SK-N-SH (cell line): ENCODE measurements around the gene SGCA. TPM values are rescaled to one million over a fixed set of nuclear protein-coding genes. Genes with fewer than 3 reads are reported as not detected.

Source experiments
- CTCF ChIA-PET: fragments of 300-600, 350-600 bp; formaldehyde crosslinking; extraction: SDS; loops from one replicate; lab custom pipeline; 2021; lab: Yijun Ruan, JAX
- POLR2A ChIA-PET: fragments of 350-600 bp; sonication (Branson Sonifier 250); formaldehyde crosslinking; extraction: SDS; loops from one replicate; lab custom pipeline; 2020; ENCODE audit warnings: antibody characterized with exemption, inconsistent platforms; lab: Yijun Ruan, JAX
- DNase-seq: peaks from one replicate; pipeline ENCODE4 v3.0.0; 2012
- H2AFZ ChIP-seq: fragments of 200-600 bp; sonication (generic); 2 replicates; pipeline ENCODE4 v1.8.1; 2016; ENCODE audit warnings: antibody characterized with exemption, mild to moderate bottlenecking, low read depth
- H3F3A ChIP-seq: fragments of 200-600 bp; sonication (generic); replicated peaks from 2 replicates; pipeline ENCODE3; 2016; ENCODE audit warnings: antibody characterized with exemption, mild to moderate bottlenecking; ENCODE audit not compliant: insufficient read depth
- H3K27ac ChIP-seq, 2 experiments: fragments of 200-500 bp in 1 of 2; fragments of 200-600 bp in 1 of 2; sonication (Bioruptor generic) in 1 of 2; sonication (generic), shearing (Covaris generic) in 1 of 2; 2 replicates each; pipeline versions ENCODE4 v1.5.1 to v1.6.1; 2014 to 2016; ENCODE audit warnings: low read depth in 2 of 2, inconsistent platforms in 1 of 2, low read length in 1 of 2, mild to moderate bottlenecking in 1 of 2, mixed read lengths in 1 of 2
- H3K27me3 ChIP-seq: fragments of 200-600 bp; sonication (generic), shearing (Covaris generic); 2 replicates; pipeline ENCODE4 v1.6.1; 2016; ENCODE audit warnings: mixed run types; ENCODE audit not compliant: insufficient read depth
- H3K36me3 ChIP-seq, 2 experiments: fragments of 200-500 bp in 1 of 2; fragments of 200-600 bp in 1 of 2; sonication (Bioruptor generic) in 1 of 2; sonication (generic) in 1 of 2; replicated peaks in 1 of 2; 2 replicates each; pipeline versions ENCODE3 to v1.5.1; 2014 to 2016; ENCODE audit warnings: low read length in 1 of 2, mild to moderate bottlenecking in 1 of 2; ENCODE audit not compliant: insufficient read depth in 2 of 2, control insufficient read depth in 1 of 2
- H3K4me1 ChIP-seq, 2 experiments: fragments of 200-500 bp in 1 of 2; fragments of 200-600 bp in 1 of 2; sonication (Bioruptor generic) in 1 of 2; sonication (generic), shearing (Covaris generic) in 1 of 2; 2 replicates each; pipeline versions ENCODE4 v1.5.1 to v1.6.1; 2014 to 2016; ENCODE audit warnings: low read depth in 1 of 2, low read length in 1 of 2, mixed run types in 1 of 2; ENCODE audit not compliant: insufficient read depth in 2 of 2, control insufficient read depth in 1 of 2
- H3K4me2 ChIP-seq: fragments of 200-600 bp; sonication (generic), shearing (Covaris generic); 2 replicates; pipeline ENCODE4 v1.6.1; 2017; ENCODE audit warnings: mixed run types
- H3K4me3 ChIP-seq, 2 experiments: fragments of 200-500 bp in 1 of 2; fragments of 200-600 bp in 1 of 2; sonication (Bioruptor generic) in 1 of 2; sonication (generic), shearing (Covaris generic) in 1 of 2; 2 replicates each; pipeline versions ENCODE4 v1.5.1 to v1.8.1; 2014 to 2016; ENCODE audit warnings: low read depth in 2 of 2, inconsistent platforms in 1 of 2, low read length in 1 of 2, mild to moderate bottlenecking in 1 of 2, mixed read lengths in 1 of 2, moderate library complexity in 1 of 2
- H3K79me2 ChIP-seq: fragments of 200-600 bp; sonication (generic); 2 replicates; pipeline ENCODE4 v1.8.1; 2017; ENCODE audit warnings: mild to moderate bottlenecking; ENCODE audit not compliant: insufficient read depth
- H3K9ac ChIP-seq: fragments of 200-600 bp; sonication (generic); 2 replicates; pipeline ENCODE4 v1.6.1; 2017; ENCODE audit warnings: mixed run types
- H3K9me2 ChIP-seq: fragments of 200-600 bp; sonication (generic); 2 replicates; pipeline ENCODE4 v1.6.1; 2017; ENCODE audit warnings: mixed run types
- H3K9me3 ChIP-seq: fragments of 200-600 bp; sonication (generic); 2 replicates; pipeline ENCODE4 v1.6.1; 2017; ENCODE audit warnings: mixed run types, mild to moderate bottlenecking, moderate library complexity
- H4K20me1 ChIP-seq: fragments of 200-600 bp; sonication (generic); 2 replicates; pipeline ENCODE4 v1.6.1; 2017; ENCODE audit warnings: mild to moderate bottlenecking, mixed run types; ENCODE audit not compliant: insufficient read depth
- CHD2 ChIP-seq: fragments of 150-350 bp; IDR thresholded peaks from 2 replicates; pipeline ENCODE4 v1.6.1; 2018; ENCODE audit warnings: low read length; ENCODE audit not compliant: partially characterized antibody
- CTCF ChIP-seq: fragments of 200-600 bp; sonication (generic); IDR thresholded peaks from 2 replicates; pipeline ENCODE4 v1.6.1; 2017; ENCODE audit warnings: antibody characterized with exemption, mild to moderate bottlenecking, moderate library complexity
- ELF1 ChIP-seq: IDR thresholded peaks from 2 replicates; pipeline ENCODE4 v1.4.0; 2012
- EP300 ChIP-seq, 2 experiments: IDR thresholded peaks; 2 replicates each; pipeline versions ENCODE4 v1.4.0 to v1.6.1; 2012; ENCODE audit warnings: borderline replicate concordance in 1 of 2, low read depth in 1 of 2, low read length in 1 of 2
- EZH2phosphoT487 ChIP-seq: fragments of 200-600 bp; sonication (generic); IDR thresholded peaks from 2 replicates; pipeline ENCODE4 v1.6.1; 2017; ENCODE audit warnings: low read depth, mixed run types, mild to moderate bottlenecking, antibody characterized with exemption, moderate library complexity, borderline replicate concordance
- FOSL2 ChIP-seq: IDR thresholded peaks from 2 replicates; pipeline ENCODE4 v1.4.0; 2012; ENCODE audit warnings: low read depth, mild to moderate bottlenecking, moderate library complexity, borderline replicate concordance
- FOXJ3 ChIP-seq: sonication (generic); formaldehyde crosslinking; IDR thresholded peaks from 2 replicates; pipeline ENCODE4 v1.5.1; 2020; ENCODE audit warnings: mild to moderate bottlenecking, missing genetic modification reagents
- FOXM1 ChIP-seq: IDR thresholded peaks from 2 replicates; pipeline ENCODE4 v1.4.0; 2012; ENCODE audit warnings: low read depth, mild to moderate bottlenecking
- GABPA ChIP-seq: IDR thresholded peaks from 2 replicates; pipeline ENCODE4 v1.4.0; 2012; ENCODE audit warnings: low read depth, mild to moderate bottlenecking
- GATA2 ChIP-seq: sonication (generic); formaldehyde crosslinking; IDR thresholded peaks from 2 replicates; pipeline ENCODE4 v1.5.0; 2020; ENCODE audit warnings: mild to moderate bottlenecking, missing genetic modification reagents
- JUND ChIP-seq: IDR thresholded peaks from 2 replicates; pipeline ENCODE4 v1.4.0; 2012
- NFIC ChIP-seq: IDR thresholded peaks from 2 replicates; pipeline ENCODE4 v1.4.0; 2012; ENCODE audit warnings: borderline replicate concordance
- NRF1 ChIP-seq: IDR thresholded peaks from 2 replicates; pipeline ENCODE4 v1.6.1; 2012; ENCODE audit warnings: low read depth, mild to moderate bottlenecking, low read length
- RAD21 ChIP-seq: IDR thresholded peaks from 2 replicates; pipeline ENCODE4 v1.6.1; 2012; ENCODE audit warnings: mild to moderate bottlenecking, low read length
- RCOR1 ChIP-seq: fragments of 150-350 bp; IDR thresholded peaks from 2 replicates; pipeline ENCODE4 v1.6.1; 2017; ENCODE audit warnings: antibody characterized with exemption, low read length
- RXRA ChIP-seq: IDR thresholded peaks from 2 replicates; pipeline ENCODE4 v1.4.0; 2012; ENCODE audit warnings: low read depth, mild to moderate bottlenecking, borderline replicate concordance
- SIN3A ChIP-seq: IDR thresholded peaks from 2 replicates; pipeline ENCODE4 v1.6.1; 2012; ENCODE audit warnings: low read depth, mild to moderate bottlenecking, low read length, moderate library complexity, borderline replicate concordance
- SMC3 ChIP-seq: IDR thresholded peaks from 2 replicates; pipeline ENCODE4 v1.6.1; 2012; ENCODE audit warnings: low read depth, low read length, improper control_type of control experiment
- TAF1 ChIP-seq: IDR thresholded peaks from 2 replicates; pipeline ENCODE4 v1.6.1; 2012; ENCODE audit warnings: low read depth, mild to moderate bottlenecking, low read length, moderate library complexity, borderline replicate concordance
- WGBS: methylation state at CpG from one replicate; pipeline ENCODE4 v1.1.6; 2017; ENCODE audit warnings: low lambda C conversion rate; 5-methylcytosine and 5-hydroxymethylcytosine counted together
- polyA plus RNA-seq, 3 experiments: library from polyadenylated mRNA; depleted of rRNA; stranded (reverse); fragments of >200 nt; gene quantifications; 2 replicates each; pipeline ENCODE4 v1.2.3, GENCODE V29; 2012
- TF ChIP-seq, protein P1 (sequence below): IDR thresholded peaks from 2 replicates; pipeline ENCODE4 v1.6.1; 2012; ENCODE audit warnings: mild to moderate bottlenecking, low read depth, low read length, moderate library complexity
- TF ChIP-seq, protein P2 (sequence below): IDR thresholded peaks from 2 replicates; pipeline ENCODE4 v1.4.0; 2012; ENCODE audit warnings: low read depth, borderline replicate concordance
- TF ChIP-seq, protein P3 (sequence below): IDR thresholded peaks from 2 replicates; pipeline ENCODE4 v1.4.0; 2012; ENCODE audit warnings: low read depth
- TF ChIP-seq, protein P4 (sequence below): IDR thresholded peaks from 2 replicates; pipeline ENCODE4; 2012

SGCA gene
- polyA plus RNA-seq, 1 of the 3 experiments (the other 2 are of a cell fraction) = not detected

- TF ChIP-seq CTCF = no peak
- TF ChIP-seq RAD21 = no peak
- no peak for TF ChIP-seq JUND
- no peak for TF ChIP-seq NFIC
- TF ChIP-seq ELF1 = no peak
- no peak for TF ChIP-seq SMC3
- TF ChIP-seq RXRA = no peak
- TF ChIP-seq FOSL2 = no peak
- TF ChIP-seq GABPA = no peak
- TF ChIP-seq CHD2 = no peak
Observed at GRCh38 chr17:50120475-50121253, 45.1 kb upstream of the SGCA start (continued).

- CTCF ChIA-PET = interaction anchor here (0.7 to 11.3 kb wide), 10 partner anchors 10 to 174 kb away, joined by 3 to 116 read pairs (median 5); partner anchors contain the start of gene PDK2
- Histone ChIP-seq H2AFZ (no peak overlapping the region), H3K27me3 (no peaks in the 10 kb centered on the region), H3F3A (no peaks in the 10 kb centered on the region), H3K27ac (no peak overlapping the region), H3K9me3 (no peaks in the 10 kb centered on the region), H3K36me3 (no peaks in the 10 kb centered on the region), H3K4me1 (peaks cover 0 to 4% of the 10 kb centered on the region in 2 experiments; a peak in 1 of 4 replicates), H4K20me1 (no peaks in the 10 kb centered on the region), H3K79me2 (no peaks in the 10 kb centered on the region), H3K4me2 (no peak overlapping the region), H3K4me3 (no peak overlapping the region), H3K9ac (no peak overlapping the region), H3K9me2 (no peaks in the 10 kb centered on the region)
- WGBS = 81% methylated on average over 3 of the region's 3 CpGs
- DNase-seq = no peak
- POLR2A ChIA-PET = interaction anchor here (0.7 to 1.5 kb wide), 3 partner anchors 8 to 14 kb away, joined by 3 to 6 read pairs (median 3); no protein-coding TSS in a partner anchor
- TF ChIP-seq EP300 (IDR thresholded peaks at IDR 0.05; ENCODE audit: borderline replicate concordance in 1 of 2, low read depth in 1 of 2, low read length in 1 of 2) = no peak
- TF ChIP-seq FOXM1 = no peak
- no peak for TF ChIP-seq NFIC
- TF ChIP-seq, protein P1, sequence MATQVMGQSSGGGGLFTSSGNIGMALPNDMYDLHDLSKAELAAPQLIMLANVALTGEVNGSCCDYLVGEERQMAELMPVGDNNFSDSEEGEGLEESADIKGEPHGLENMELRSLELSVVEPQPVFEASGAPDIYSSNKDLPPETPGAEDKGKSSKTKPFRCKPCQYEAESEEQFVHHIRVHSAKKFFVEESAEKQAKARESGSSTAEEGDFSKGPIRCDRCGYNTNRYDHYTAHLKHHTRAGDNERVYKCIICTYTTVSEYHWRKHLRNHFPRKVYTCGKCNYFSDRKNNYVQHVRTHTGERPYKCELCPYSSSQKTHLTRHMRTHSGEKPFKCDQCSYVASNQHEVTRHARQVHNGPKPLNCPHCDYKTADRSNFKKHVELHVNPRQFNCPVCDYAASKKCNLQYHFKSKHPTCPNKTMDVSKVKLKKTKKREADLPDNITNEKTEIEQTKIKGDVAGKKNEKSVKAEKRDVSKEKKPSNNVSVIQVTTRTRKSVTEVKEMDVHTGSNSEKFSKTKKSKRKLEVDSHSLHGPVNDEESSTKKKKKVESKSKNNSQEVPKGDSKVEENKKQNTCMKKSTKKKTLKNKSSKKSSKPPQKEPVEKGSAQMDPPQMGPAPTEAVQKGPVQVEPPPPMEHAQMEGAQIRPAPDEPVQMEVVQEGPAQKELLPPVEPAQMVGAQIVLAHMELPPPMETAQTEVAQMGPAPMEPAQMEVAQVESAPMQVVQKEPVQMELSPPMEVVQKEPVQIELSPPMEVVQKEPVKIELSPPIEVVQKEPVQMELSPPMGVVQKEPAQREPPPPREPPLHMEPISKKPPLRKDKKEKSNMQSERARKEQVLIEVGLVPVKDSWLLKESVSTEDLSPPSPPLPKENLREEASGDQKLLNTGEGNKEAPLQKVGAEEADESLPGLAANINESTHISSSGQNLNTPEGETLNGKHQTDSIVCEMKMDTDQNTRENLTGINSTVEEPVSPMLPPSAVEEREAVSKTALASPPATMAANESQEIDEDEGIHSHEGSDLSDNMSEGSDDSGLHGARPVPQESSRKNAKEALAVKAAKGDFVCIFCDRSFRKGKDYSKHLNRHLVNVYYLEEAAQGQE = no peak
- TF ChIP-seq, protein P2, sequence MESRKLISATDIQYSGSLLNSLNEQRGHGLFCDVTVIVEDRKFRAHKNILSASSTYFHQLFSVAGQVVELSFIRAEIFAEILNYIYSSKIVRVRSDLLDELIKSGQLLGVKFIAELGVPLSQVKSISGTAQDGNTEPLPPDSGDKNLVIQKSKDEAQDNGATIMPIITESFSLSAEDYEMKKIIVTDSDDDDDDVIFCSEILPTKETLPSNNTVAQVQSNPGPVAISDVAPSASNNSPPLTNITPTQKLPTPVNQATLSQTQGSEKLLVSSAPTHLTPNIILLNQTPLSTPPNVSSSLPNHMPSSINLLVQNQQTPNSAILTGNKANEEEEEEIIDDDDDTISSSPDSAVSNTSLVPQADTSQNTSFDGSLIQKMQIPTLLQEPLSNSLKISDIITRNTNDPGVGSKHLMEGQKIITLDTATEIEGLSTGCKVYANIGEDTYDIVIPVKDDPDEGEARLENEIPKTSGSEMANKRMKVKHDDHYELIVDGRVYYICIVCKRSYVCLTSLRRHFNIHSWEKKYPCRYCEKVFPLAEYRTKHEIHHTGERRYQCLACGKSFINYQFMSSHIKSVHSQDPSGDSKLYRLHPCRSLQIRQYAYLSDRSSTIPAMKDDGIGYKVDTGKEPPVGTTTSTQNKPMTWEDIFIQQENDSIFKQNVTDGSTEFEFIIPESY = no peak
- TF ChIP-seq NRF1 = no peak
- no peak for TF ChIP-seq SIN3A
- no peak for TF ChIP-seq FOXJ3 (CRISPR knock-in tag)
- no peak for TF ChIP-seq RCOR1
- no peak for TF ChIP-seq RAD21
- no peak for TF ChIP-seq GATA2 (CRISPR knock-in tag)
- TF ChIP-seq EZH2phosphoT487 = no peak
- TF ChIP-seq, protein P3, sequence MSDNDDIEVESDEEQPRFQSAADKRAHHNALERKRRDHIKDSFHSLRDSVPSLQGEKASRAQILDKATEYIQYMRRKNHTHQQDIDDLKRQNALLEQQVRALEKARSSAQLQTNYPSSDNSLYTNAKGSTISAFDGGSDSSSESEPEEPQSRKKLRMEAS = no peak
- TF ChIP-seq, protein P4, sequence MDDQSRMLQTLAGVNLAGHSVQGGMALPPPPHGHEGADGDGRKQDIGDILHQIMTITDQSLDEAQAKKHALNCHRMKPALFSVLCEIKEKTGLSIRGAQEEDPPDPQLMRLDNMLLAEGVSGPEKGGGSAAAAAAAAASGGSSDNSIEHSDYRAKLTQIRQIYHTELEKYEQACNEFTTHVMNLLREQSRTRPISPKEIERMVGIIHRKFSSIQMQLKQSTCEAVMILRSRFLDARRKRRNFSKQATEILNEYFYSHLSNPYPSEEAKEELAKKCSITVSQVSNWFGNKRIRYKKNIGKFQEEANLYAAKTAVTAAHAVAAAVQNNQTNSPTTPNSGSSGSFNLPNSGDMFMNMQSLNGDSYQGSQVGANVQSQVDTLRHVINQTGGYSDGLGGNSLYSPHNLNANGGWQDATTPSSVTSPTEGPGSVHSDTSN = no peak
- no peak for TF ChIP-seq TAF1
Observed at GRCh38 chr17:50122945-50123344, 42.9 kb upstream of the SGCA start.
